HepG2 (cell line): ENCODE results near the gene IER2. TPM values are rescaled to one million over a fixed set of nuclear protein-coding genes. Genes with fewer than 3 reads are reported as not detected.

Experiments
- CBFB ChIP-seq: sonication (generic); formaldehyde crosslinking; IDR thresholded peaks from 2 replicates; pipeline ENCODE4 v1.4.0; 2020; ENCODE audit warnings: missing genetic modification reagents
- DZIP1 ChIP-seq: sonication (generic); formaldehyde crosslinking; IDR thresholded peaks from 2 replicates; pipeline ENCODE4 v1.5.0; 2020; ENCODE audit warnings: mild to moderate bottlenecking, missing genetic modification reagents
- ELK4 ChIP-seq: sonication (generic); formaldehyde crosslinking; IDR thresholded peaks from 2 replicates; pipeline ENCODE4 v1.9.0; 2021; ENCODE audit warnings: missing genetic modification reagents, borderline replicate concordance
- FOSL1 ChIP-seq: sonication (generic); formaldehyde crosslinking; IDR thresholded peaks from 2 replicates; pipeline ENCODE4 v1.9.0; 2021; ENCODE audit warnings: missing genetic modification reagents, borderline replicate concordance
- FOXA3 ChIP-seq: IDR thresholded peaks from 2 replicates; pipeline ENCODE4 v1.6.1; 2016; ENCODE audit warnings: missing genetic modification reagents, missing compliant biosample characterization
- GABPA ChIP-seq, 2 experiments: IDR thresholded peaks; 2 replicates each; pipeline ENCODE4 v1.6.1; 2011 to 2016; ENCODE audit warnings: low read depth in 2 of 2, low read length in 1 of 2, missing biosample characterization in 1 of 2, missing genetic modification characterization in 1 of 2
- KDM3A ChIP-seq: IDR thresholded peaks from 2 replicates; pipeline ENCODE4 v1.6.1; 2018; ENCODE audit warnings: low read depth, missing compliant biosample characterization
- LBX2 ChIP-seq: sonication (generic); formaldehyde crosslinking; IDR thresholded peaks from 2 replicates; pipeline ENCODE4 v1.5.0; 2020; ENCODE audit warnings: missing genetic modification reagents, mild to moderate bottlenecking, borderline replicate concordance
- MAFF ChIP-seq: IDR thresholded peaks from 2 replicates; pipeline ENCODE4 v1.6.1; 2011; ENCODE audit warnings: low read depth, low read length, improper control_type of control experiment
- NAIF1 ChIP-seq: sonication (generic); formaldehyde crosslinking; IDR thresholded peaks from 2 replicates; pipeline ENCODE4 v1.5.0; 2020; ENCODE audit warnings: mild to moderate bottlenecking, missing genetic modification reagents, borderline replicate concordance
- NBN ChIP-seq: fragments of 450-650 bp; conservative IDR thresholded peaks from 2 replicates; pipeline ENCODE4 v1.6.1; 2017
- NFYC ChIP-seq: IDR thresholded peaks from 2 replicates; pipeline ENCODE4 v1.6.1; 2016; ENCODE audit warnings: missing genetic modification reagents, missing compliant biosample characterization
- NR2C2 ChIP-seq: sonication (generic); formaldehyde crosslinking; IDR thresholded peaks from 2 replicates; pipeline ENCODE4 v1.4.0; 2020; ENCODE audit warnings: missing genetic modification reagents, mild to moderate bottlenecking, moderate library complexity, borderline replicate concordance
- POLR2A ChIP-seq, 2 experiments: IDR thresholded peaks; 2 replicates each; pipeline ENCODE4 v1.6.1; 2011; ENCODE audit warnings: low read depth in 2 of 2, low read length in 2 of 2, mild to moderate bottlenecking in 1 of 2, moderate library complexity in 1 of 2; ENCODE audit not compliant: insufficient read depth in 1 of 2
- RBFOX2 ChIP-seq: fragments of 200-400 bp; formaldehyde crosslinking; IDR thresholded peaks from 2 replicates; pipeline ENCODE4 v1.6.1; 2017; ENCODE audit warnings: low read depth, mild to moderate bottlenecking, low read length
- SAP130 ChIP-seq: IDR thresholded peaks from 2 replicates; pipeline ENCODE4 v1.6.1; 2016; ENCODE audit warnings: low read depth
- SMARCE1 ChIP-seq: fragments of 450-650 bp; IDR thresholded peaks from 2 replicates; pipeline ENCODE4 v1.6.1; 2017; ENCODE audit warnings: borderline replicate concordance
- SNRNP70 ChIP-seq: fragments of 200-400 bp; formaldehyde crosslinking; IDR thresholded peaks from 2 replicates; pipeline ENCODE4 v1.6.1; 2017; ENCODE audit warnings: mild to moderate bottlenecking, low read depth, low read length, moderate library complexity
- ZBTB38 ChIP-seq: sonication (generic); formaldehyde crosslinking; IDR thresholded peaks from 2 replicates; pipeline ENCODE4 v1.5.1; 2020; ENCODE audit warnings: mild to moderate bottlenecking, missing genetic modification reagents
- ZC3H4 ChIP-seq: sonication (generic); formaldehyde crosslinking; IDR thresholded peaks from 2 replicates; pipeline ENCODE4 v1.4.0; 2020; ENCODE audit warnings: missing genetic modification reagents, borderline replicate concordance
- ZNF10 ChIP-seq: sonication (generic); formaldehyde crosslinking; IDR thresholded peaks from 2 replicates; pipeline ENCODE4 v1.4.0; 2020; ENCODE audit warnings: mild to moderate bottlenecking, low read depth, missing genetic modification reagents, borderline replicate concordance
- ZNF230 ChIP-seq: sonication (generic); formaldehyde crosslinking; IDR thresholded peaks from 2 replicates; pipeline ENCODE4 v1.4.0; 2020; ENCODE audit warnings: mild to moderate bottlenecking, missing genetic modification reagents
- ZNF24 ChIP-seq: fragments of 450-650 bp; IDR thresholded peaks from 2 replicates; pipeline ENCODE4 v1.6.1; 2017; ENCODE audit warnings: antibody characterized with exemption, mild to moderate bottlenecking
- ZNF33B ChIP-seq: sonication (generic); formaldehyde crosslinking; IDR thresholded peaks from 2 replicates; pipeline ENCODE4 v1.5.1; 2020; ENCODE audit warnings: mild to moderate bottlenecking, missing genetic modification reagents
- ZNF414 ChIP-seq: sonication (generic); formaldehyde crosslinking; IDR thresholded peaks from 2 replicates; pipeline ENCODE4 v1.5.0; 2020; ENCODE audit warnings: missing genetic modification reagents
- ZNF562 ChIP-seq: sonication (generic); formaldehyde crosslinking; IDR thresholded peaks from 2 replicates; pipeline ENCODE4 v1.8.0; 2022; ENCODE audit warnings: missing genetic modification reagents, borderline replicate concordance
- ZNF790 ChIP-seq: sonication (generic); formaldehyde crosslinking; IDR thresholded peaks from 2 replicates; pipeline ENCODE4 v1.8.0; 2022; ENCODE audit warnings: missing genetic modification reagents, mild to moderate bottlenecking, borderline replicate concordance
- polyA plus RNA-seq, 8 experiments: library from polyadenylated mRNA; depleted of rRNA in 3 of 8; stranded (reverse) in 7 of 8; unstranded in 1 of 8; fragments of >200 nt; fragmentation: Illumina TruSeq in 4 of 8; extraction: Trizol in 4 of 8; gene quantifications; 2 replicates each; pipeline versions ENCODE4 v1.2.1 to v1.2.3, GENCODE V29; 2011 to 2016; ENCODE audit warnings: low read depth in 4 of 8, missing spikeins in 1 of 8, mixed read lengths in 1 of 8; ENCODE audit not compliant: insufficient read depth in 1 of 8
- total RNA-seq, 5 experiments: library from RNA; depleted of rRNA; stranded (reverse); fragments of >200 nt; fragmentation: Illumina TruSeq; extraction: Trizol; gene quantifications; 2 replicates each; pipeline ENCODE4 v1.2.3, GENCODE V29; 2016; ENCODE audit warnings: low read depth in 1 of 5

IER2 gene
- total and polyA plus RNA-seq, 2 of the 13 experiments (the other 11 are each of a cell fraction or from before 2014, with no cell fraction given): 10.1 to 14.3 TPM

GRCh38 chr19:13155472-13156359, 5.5 kb downstream of the IER2 start (continued):
- no peak for TF ChIP-seq ELK4
- peak; percentile 46; the same call in 1 of the 2 replicates for TF ChIP-seq KDM3A (CRISPR knock-in tag)
- no peak for TF ChIP-seq NFYC (CRISPR knock-in tag)
- TF ChIP-seq NAIF1 (CRISPR knock-in tag): 0 out of 2 replicates have a peak, but pooled peaks have one; percentile 58
- no peak for TF ChIP-seq ZNF230 (CRISPR knock-in tag)
- no peak for TF ChIP-seq NBN
- no peak for TF ChIP-seq ZNF10 (CRISPR knock-in tag)
- TF ChIP-seq ZNF24: no peak
- TF ChIP-seq FOXA3: peak; percentile 6; the same call in 1 of the 2 replicates
- no peak for TF ChIP-seq FOSL1
- no peak for TF ChIP-seq SNRNP70
- no peak for TF ChIP-seq ZNF414
- peak; percentile 82 for TF ChIP-seq RBFOX2
- TF ChIP-seq CBFB: no peak
- peak in 1 of 2 experiments; percentile 26; a peak in 1 of 4 replicates for TF ChIP-seq POLR2A (IDR thresholded peaks at IDR 0.05; ENCODE audit: insufficient read depth in 1 of 2, low read depth in 2 of 2, low read length in 2 of 2)
- TF ChIP-seq ZBTB38 (CRISPR knock-in tag): no peak
- TF ChIP-seq LBX2 (CRISPR knock-in tag): no peak
- no peak for TF ChIP-seq ZNF562 (CRISPR knock-in tag)
- no peak for TF ChIP-seq ZNF790
- TF ChIP-seq ZC3H4 (CRISPR knock-in tag): no peak
- TF ChIP-seq ZNF33B (CRISPR knock-in tag): no peak
- TF ChIP-seq NR2C2 (CRISPR knock-in tag): peak; percentile 68; the same call in 1 of the 2 replicates
- peak; percentile 68 for TF ChIP-seq SAP130
- TF ChIP-seq DZIP1 (CRISPR knock-in tag): no peak
- no peak for TF ChIP-seq MAFF
- TF ChIP-seq SMARCE1: no peak
- peak; percentile 60 for TF ChIP-seq GABPA (IDR thresholded peaks at IDR 0.05; ENCODE audit: low read depth, low read length)
- peak; percentile 70 for TF ChIP-seq GABPA (CRISPR knock-in tag; IDR thresholded peaks at IDR 0.05; ENCODE audit: low read depth)
